Measurements from ENCODE around the gene PRDM5.

Gene PRDM5

GRCh38 chr4:120826853-120827252 is 95.7 kb downstream of the PRDM5 start:
- no peak for DNase-seq (ENCODE audit: insufficient read length, low spot score)
- FAIRE-seq: no peak

GRCh38 chr4:120826449-120826848 is 96.1 kb downstream of the PRDM5 start:
- FAIRE-seq: no peak

GRCh38 chr4:120824946-120825345 is 97.6 kb downstream of the PRDM5 start:
- no peak for FAIRE-seq
- no peak for DNase-seq (ENCODE audit: insufficient read length, low spot score)

More at GRCh38 chr4:120826449-120826848, 96.1 kb downstream of the PRDM5 start:
- DNase-seq (ENCODE audit: insufficient read length, low spot score): no peak

GRCh38 chr4:120821977-120822376 is 100.5 kb downstream of the PRDM5 start:
- no peak for DNase-seq (ENCODE audit: insufficient read length, low spot score)
- FAIRE-seq: no peak

GRCh38 chr4:120821029-120821428 is 101.5 kb downstream of the PRDM5 start:
- no peak for FAIRE-seq
- no peak for DNase-seq (ENCODE audit: insufficient read length, low spot score)

- DNase-seq (ENCODE audit: insufficient read length, low spot score): no peak
- FAIRE-seq: no peak
Measured at GRCh38 chr4:120819805-120820437, 102.6 kb downstream of the PRDM5 start.

GRCh38 chr4:120816296-120816965 is 106.1 kb downstream of the PRDM5 start:
- FAIRE-seq (no peak), DNase-seq (ENCODE audit: insufficient read length, low spot score) (no peak)

GRCh38 chr4:120815361-120815760 is 107.2 kb downstream of the PRDM5 start:
- FAIRE-seq: no peak
- DNase-seq (ENCODE audit: insufficient read length, low spot score): no peak

GRCh38 chr4:120814886-120815285 is 107.6 kb downstream of the PRDM5 start:
- FAIRE-seq (no peak), DNase-seq (ENCODE audit: insufficient read length, low spot score) (no peak)

- DNase-seq (ENCODE audit: insufficient read length, low spot score) (no peak), FAIRE-seq (no peak)
Measured at GRCh38 chr4:120812216-120812615, 110.3 kb downstream of the PRDM5 start.

GRCh38 chr4:120809518-120809917 is 113.0 kb downstream of the PRDM5 start:
- no peak for DNase-seq (ENCODE audit: insufficient read length, low spot score)
- no peak for FAIRE-seq

- FAIRE-seq: no peak
Measured at GRCh38 chr4:120808475-120809141, 113.9 kb downstream of the PRDM5 start.

GRCh38 chr4:120801137-120801758 is 121.3 kb downstream of the PRDM5 start:
- DNase-seq (ENCODE audit: insufficient read length, low spot score) (no peak), FAIRE-seq (no peak)

More at GRCh38 chr4:120808475-120809141, 113.9 kb downstream of the PRDM5 start:
- no peak for DNase-seq (ENCODE audit: insufficient read length, low spot score)

GRCh38 chr4:120798570-120798969 is 124.0 kb downstream of the PRDM5 start:
- FAIRE-seq: no peak

GRCh38 chr4:120796271-120796670 is 126.3 kb downstream of the PRDM5 start:
- no peak for DNase-seq (ENCODE audit: insufficient read length, low spot score)
- FAIRE-seq: no peak

More at GRCh38 chr4:120798570-120798969, 124.0 kb downstream of the PRDM5 start:
- DNase-seq (ENCODE audit: insufficient read length, low spot score): no peak

- FAIRE-seq (no peak), DNase-seq (ENCODE audit: insufficient read length, low spot score) (no peak)
Measured at GRCh38 chr4:120785202-120785601, 137.3 kb downstream of the PRDM5 start.

GRCh38 chr4:120777459-120777858 is 145.1 kb downstream of the PRDM5 start:
- FAIRE-seq: no peak

GRCh38 chr4:120775431-120775830 is 147.1 kb downstream of the PRDM5 start:
- DNase-seq (ENCODE audit: insufficient read length, low spot score) (no peak), FAIRE-seq (no peak)

More at GRCh38 chr4:120777459-120777858, 145.1 kb downstream of the PRDM5 start:
- no peak for DNase-seq (ENCODE audit: insufficient read length, low spot score)

- FAIRE-seq: no peak
Measured at GRCh38 chr4:120773641-120774040, 148.9 kb downstream of the PRDM5 start.

GRCh38 chr4:120771907-120772306 is 150.6 kb downstream of the PRDM5 start:
- DNase-seq (ENCODE audit: insufficient read length, low spot score) (no peak), FAIRE-seq (no peak)

More at GRCh38 chr4:120773641-120774040, 148.9 kb downstream of the PRDM5 start:
- no peak for DNase-seq (ENCODE audit: insufficient read length, low spot score)

- DNase-seq (ENCODE audit: insufficient read length, low spot score) (no peak), FAIRE-seq (no peak)
Measured at GRCh38 chr4:120770897-120771296, 151.6 kb downstream of the PRDM5 start.

Measured in GM19239 (cell line).